ENCODE results near the gene ZNF609.
"Not testable (repeated sequence)": the region's sequence is repeated elsewhere in the genome, so short reads cannot be mapped to it uniquely, and the experiment has no call there.

The ZNF609 gene

DNA sequence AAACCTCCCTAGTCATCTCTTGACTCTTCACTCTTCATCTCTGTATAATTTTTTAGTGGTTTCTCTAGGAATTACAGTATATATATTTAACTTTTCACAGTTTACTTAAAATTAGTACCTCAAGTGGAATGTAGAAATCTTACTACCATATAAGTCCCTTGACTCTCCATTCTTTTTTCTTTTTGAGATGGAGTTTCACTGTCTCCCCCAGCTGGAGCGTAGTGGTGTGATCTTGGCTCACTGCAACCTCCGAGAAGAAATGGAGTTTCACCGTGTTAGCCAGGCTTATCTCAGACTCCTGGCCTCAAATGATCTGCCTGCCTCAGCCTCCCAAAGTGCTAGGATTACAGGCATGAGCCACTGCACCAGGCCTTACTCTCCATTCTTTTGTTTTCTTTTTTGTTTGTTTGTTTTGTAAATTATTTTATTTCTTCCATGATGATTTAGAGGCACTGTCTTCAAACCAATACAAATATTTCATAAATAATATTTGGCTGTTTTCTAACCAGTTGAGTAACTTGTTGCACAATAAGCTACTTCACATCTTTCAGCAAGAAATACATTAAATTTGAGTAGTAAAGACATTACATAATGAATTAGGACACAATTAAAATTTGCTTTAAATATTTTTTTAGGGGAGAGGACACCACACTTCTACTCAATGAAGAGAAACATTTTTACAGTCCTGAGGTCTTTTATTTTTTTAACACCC is 170.2 kb downstream of the ZNF609 start:
- DNase-seq, result no peak

DNA sequence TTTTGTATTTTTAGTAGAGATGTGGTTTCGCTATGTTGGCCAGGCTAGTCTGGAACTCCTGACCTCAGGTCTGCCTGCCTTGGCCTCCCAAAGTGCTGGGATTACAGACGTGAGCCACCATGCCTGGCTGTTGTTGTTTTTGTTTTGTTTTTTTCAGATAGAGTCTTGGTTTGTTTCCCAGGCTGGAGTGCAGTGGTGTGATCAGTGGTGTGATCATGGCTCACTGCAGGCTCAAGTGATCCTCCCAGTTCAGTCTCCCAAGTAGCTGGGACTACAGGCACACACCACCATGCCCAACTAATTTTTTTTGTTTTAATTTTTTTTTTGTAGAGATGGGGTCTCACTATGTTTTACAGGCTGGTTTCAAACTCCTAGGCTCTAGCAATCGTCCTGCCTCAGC is 172.3 kb downstream of the ZNF609 start:
- not testable (repeated sequence) for DNase-seq

DNA sequence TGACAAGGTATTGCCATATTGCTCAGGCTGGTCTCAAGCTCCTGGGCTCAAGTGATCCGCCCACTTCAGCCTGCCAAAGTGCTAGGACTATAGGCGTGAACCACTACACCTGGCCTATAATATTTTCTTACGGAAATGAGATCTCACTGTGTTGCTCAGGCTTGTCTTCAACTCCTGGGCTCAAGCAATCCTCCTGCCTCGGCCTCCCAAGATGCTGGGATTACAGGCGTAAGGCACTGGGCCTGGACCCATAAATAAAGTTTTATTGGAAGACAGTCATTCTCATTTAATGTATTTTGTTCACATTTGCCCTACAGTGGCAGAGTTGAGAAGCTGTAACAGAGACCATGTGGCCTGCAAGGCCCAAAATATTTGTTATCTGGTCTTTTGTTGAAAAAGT is 173.0 kb downstream of the ZNF609 start:
- no peak for DNase-seq

DNA sequence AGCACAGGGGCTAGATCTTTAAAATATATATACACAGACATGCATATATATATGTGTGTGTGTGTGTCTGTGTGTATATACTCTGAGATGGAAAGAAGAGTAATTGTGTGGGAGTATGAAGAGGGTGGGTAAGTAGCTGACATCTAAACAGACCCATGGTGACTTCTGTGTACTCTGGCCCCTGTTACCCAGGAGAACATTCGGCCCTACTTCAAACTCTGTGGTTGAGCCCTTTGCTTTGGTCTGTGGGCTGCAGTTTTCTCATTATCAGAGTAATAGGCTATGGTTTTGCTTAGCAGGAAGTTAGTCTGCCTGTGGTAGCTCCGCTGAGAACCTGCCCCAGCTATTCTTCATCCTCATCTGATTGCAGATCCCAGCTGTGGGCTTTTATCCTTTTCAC is 173.6 kb downstream of the ZNF609 start:
- no peak for DNase-seq

DNA sequence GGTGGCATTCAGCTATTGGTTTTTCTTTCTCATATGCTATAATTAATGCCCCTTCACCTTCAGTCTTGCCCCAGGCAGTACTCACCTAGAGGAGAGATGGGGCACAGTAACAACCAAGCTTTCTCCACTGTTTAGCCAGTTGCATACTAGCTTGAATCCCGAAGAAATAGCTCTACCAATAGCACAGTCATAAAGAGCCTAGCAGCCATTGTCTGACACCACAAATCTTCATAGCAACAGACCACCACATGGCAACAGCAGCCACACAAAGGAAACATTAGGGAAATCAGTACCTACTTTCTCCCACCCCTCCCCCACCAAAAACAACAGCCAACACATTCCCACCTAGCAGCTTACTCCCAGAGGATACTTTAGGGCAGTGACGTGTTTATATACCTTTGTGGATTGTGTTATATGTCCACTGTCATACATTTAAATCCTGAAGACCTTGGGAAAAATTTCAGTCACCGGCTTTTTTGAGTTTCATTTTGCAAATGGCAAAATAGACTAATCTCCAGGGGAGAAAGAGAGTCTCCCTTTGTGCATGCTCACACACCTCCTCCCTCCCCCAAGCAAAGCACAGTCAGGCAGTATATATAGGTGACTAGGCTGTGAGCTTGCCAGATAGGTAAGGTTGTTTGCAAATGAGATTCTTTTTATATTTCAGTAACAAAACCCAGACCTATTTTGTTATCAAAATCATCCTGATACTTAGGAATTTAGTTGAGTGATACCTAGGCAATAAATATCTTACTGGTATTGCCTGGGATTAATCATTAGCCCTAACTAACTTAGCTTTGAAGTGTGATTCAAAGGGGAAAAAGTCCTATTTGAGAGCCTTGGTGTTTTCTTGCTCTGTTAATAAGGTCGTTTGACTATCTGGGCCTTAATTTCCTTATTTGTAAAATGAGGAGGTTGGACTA is 174.5 kb downstream of the ZNF609 start:
- DNase-seq, result peak; percentile 87

DNA sequence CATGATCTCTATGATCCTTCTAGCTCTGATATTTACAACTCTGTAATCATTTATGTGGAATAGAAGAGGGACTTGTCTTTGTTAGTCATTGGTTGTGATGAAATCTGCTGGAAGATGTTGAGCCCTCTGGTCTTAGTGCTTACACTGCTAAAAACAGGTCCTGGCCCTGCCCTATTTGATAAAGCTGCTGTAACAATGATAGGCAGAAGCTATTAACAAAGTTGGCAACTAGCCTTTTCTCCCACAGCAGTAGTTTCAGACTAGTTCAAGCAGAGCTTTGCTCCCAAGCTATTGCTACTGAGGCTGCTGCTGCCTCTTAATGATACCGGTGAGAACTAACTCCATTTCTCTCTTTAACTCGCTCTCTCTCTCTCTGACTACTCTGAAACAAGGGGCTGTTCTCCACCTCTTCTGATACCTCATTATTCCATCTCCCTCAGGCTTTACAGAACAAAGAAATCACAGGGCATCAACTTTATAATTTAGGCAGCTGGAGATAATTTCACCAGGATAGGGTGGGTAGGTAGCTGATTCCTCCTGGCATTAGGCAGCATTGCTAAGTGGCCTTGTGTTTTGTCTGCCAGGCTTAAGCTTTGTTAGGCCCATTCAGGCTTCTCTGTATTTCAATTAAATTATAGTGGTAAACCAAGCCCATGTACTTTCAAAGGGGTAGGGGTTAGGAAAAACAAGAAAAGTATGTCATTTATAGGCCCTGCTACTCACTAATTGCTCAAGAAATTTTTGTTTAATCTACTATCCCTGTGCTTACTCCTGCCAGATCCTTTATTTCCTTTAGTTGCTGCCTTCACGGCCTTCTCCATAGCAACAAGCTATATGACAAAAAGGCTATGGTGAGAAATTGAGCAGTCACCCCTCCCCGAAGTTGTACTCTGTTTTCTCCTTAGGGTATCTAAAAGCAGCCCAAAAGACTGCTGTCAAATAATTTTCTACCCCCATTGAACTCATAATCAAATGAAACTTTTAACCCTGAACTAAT is 175.4 kb downstream of the ZNF609 start:
- peak; percentile 99 for DNase-seq

DNA sequence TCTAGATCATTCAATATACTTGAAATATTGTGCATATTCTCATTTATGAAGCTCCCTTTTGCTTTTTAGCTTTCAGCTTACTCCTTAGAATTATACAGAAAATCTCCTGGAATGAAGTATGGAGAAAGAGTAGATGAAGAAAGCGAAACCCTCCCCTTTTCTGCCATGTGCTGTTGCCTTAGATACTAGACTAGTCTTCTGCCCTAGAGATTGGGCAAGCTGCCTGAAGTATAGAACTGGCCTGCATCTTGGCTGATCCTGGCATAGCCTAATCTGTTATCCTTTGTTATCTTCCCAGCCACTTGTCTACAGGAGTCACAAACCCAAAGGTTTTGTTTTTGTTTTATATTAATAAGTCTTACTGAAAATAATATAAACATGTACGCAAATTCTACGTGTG is 176.2 kb downstream of the ZNF609 start:
- peak; percentile 44 for DNase-seq

DNA sequence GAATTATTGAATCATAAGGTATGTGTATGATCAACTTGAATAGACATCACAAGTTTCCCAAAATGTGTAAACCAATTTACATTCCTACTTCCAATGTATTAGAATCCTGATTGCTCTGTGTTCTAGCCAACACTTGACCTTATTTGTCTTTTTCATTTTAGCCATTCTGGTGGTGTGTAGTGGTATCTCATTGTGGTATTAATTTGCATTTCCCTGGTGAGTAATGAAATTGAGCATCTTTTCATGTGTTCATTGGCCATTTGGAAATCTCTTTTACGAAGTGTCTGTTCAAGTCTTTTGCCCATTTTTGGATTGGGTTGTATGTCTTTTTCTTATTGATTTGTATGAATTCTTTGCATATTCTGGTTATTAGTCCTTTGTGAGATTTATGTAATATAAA is 177.0 kb downstream of the ZNF609 start:
- no peak for DNase-seq

DNA sequence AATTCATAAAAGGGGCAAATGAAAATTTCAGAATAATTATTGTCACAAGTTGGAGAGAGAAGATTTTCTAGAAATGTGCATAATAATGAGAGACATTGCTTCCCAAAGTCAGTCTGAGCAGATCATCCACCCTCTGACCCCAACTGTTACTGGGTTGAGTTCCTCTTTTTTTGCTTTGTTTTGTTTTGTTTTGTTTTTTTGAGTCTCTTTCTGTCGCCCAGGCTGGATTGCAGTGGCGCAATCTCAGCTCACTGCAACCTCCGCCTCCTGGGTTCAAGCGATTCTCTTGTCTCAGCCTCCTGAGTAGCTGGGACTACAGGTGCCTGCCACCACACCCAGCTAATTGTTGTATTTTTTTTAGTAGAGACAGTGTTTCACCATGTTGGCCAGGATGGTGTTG is 179.4 kb downstream of the ZNF609 start:
- not testable (repeated sequence) for DNase-seq

DNA sequence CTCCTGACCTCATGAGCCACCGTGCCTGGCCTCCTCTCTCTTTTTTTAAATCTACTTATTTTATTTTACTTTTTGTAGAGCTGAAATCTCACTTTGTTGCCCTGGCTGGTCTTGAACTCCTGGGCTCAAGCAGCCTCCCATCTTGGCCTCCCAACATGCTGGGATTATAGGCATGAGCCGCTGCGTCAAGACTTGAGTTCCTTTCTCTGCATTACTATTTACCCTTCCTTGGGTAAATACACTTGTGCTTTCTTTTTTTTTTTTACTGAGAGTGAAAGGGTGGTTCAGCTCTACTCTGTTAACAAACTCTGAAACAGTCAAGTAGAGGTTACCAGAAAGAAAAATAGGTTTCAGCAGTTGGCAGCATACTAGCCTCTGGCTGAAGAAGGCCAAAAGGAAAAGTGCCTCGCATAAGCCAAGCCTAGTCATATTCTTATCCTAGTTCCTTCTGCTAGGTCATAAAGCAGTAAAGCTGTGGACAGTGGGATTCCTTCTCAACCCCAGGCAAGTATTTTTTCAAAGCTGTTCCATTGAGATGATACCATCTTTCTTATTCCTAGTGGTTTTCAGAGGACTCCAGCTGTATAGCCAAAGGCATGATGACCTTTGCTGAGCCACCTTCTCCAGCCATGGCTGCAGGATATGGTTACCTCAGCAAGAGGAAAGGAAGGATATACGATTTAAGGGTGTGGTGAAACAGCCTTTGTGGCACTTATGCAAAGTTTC is 179.9 kb downstream of the ZNF609 start:
- DNase-seq, result no peak

DNA sequence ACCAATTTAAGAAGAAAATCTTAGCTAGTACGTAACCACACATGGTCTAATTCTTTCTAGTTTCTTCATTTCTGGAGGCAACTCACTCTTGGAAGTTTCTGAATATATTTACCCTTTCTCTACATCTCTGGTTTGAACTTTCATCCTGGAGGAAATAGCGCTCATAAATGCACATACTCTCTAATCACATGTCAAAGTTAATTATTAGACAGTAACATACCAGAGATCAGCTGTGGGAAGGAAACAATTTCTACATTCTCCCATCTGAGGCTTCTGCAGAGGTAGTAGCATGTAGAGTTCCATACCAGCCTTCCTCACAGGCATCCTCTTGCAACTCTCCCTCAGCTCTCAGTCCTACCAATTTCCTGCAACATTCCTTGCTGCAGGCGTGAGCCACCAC is 182.5 kb downstream of the ZNF609 start:
- no peak for DNase-seq

DNA sequence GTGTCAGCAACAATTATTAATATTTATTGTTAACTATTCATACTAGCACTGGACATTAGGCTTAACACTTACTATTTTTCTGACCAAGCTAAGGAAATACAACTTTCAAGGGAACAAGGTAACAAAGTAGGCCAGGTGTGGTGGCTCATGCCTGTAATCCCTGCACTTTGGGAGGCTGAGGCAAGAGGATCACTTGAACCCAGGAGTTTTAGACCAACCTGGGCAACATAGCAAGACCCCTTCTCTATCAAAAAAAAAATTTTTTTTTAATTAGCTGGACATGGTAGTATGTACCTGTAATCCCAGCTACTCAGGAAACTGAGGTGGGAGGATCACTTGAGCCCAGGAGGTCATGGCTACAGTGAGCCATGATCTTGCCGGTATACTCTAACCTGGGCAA is 183.3 kb downstream of the ZNF609 start:
- DNase-seq, result no peak

DNA sequence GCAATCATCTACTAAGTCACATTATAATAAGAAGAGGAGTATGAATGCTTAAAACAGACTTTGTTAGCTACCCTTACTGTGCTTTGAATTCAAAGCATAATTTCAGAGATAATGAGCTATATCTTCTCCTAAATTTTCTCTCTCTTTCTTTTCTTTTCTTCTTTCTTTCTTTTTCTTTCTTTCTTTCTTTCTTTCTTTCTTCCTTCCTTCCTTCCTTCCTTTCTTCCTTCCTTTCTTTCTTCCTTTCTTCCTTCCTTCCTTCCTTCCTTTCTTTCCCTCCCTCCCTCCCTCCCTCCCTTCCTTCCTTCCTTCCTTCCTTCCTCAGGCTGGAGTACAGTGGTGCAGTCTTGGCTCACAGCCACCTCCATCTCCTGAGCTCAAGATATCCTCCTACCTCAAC is 184.4 kb downstream of the ZNF609 start:
- not testable (repeated sequence) for DNase-seq

DNA sequence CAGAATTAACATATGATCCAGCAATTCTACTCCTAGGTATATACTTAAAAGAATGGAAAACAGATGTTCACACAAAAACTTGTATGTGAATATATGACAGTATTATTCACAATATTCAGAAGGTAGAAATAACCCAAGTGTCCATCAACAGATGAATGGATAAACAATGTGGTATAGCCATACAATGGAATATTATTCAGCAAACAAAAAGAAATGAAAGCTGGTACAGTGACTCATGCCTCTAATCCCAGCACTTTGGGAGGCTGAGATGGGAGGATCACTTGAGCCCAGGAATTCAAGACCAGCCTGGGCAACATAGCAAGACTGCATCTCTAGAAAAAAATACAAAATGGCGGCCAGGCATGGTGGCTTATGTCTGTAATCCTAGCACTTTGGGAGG is 185.6 kb downstream of the ZNF609 start:
- DNase-seq, result no peak

DNA sequence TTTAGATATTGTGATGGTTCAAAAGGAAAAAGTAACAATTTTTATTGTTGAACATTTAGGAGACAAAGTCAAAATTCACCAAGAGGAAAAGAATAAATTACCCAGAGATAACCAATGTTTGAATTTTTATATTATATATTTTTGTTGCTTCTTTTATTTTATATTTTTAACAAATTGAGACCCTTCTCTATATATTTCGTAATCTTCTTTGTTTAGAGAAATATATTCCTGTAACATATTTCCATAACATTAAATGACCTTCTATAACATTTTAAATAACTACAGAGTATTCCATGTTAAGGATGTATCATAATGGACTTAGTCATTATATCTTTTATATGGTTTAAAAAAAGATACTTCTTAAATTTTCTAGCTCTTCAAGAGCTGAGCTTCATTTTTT is 187.0 kb downstream of the ZNF609 start:
- no peak for DNase-seq

DNA sequence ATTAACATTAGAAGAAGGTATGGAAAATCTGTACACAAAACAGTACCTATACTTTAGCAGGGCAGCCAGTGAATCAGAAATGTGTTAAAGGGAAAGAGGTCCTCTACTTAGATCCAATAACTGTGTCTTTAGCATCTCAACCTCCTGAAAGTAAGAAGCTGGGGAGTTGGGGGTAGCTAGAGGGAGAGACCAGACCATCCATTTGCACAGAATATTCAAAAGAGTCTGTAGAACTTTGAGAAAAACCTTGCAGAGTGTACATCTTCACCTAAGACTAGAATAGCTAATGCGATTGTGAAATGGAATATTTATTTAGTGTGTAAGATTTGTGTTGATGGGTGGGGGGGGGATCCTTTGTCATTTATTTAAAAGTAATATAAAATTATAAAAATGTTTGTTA is 190.2 kb downstream of the ZNF609 start:
- DNase-seq, result no peak

DNA sequence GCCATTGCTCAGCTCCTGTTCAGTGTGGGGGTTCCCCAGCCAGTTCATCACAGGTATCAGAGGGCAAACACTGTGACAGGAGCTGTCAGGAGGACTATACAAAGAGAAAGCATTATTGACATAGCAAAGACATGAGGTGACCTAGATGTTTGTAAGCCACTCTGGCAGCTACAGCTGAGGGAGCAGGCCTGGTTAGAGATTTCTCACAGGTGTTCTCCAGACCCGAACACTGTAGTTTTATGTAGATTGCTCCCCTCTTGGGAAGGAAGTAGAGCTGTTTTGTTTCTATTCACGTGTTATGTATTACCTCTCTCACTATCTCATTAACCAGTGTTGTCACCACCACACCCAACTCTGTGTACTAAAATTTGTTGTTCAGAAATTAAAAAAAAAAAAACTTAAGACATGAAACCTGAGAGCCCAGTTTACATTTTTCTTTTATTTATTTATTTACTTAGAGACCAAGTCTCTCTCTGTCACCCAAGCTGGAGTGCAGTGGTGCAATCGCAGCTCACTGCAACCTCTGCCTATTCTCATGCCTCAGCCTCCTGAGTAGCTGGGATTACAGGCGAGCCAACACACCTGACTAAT is 191.3 kb downstream of the ZNF609 start:
- no peak for DNase-seq

DNA sequence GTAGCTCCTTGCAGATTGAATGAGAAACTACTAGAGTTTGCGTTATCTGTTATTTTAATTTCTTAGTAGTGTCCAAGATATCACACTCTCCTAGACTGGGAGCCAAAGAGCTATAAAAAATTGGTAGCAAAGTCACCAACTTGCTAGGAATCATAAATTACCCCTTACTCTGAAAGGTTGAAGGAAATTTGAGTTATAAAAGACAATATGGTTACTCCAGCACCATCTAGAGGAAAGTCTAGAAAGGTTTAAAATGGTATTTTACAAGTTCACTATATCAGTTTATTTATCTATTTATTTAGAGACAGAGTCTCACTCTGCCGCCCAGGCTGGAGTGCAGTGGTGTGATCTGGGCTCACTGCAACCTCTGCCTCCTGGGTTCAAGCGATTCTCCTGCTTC is 193.4 kb downstream of the ZNF609 start:
- DNase-seq, result peak; percentile 45

DNA sequence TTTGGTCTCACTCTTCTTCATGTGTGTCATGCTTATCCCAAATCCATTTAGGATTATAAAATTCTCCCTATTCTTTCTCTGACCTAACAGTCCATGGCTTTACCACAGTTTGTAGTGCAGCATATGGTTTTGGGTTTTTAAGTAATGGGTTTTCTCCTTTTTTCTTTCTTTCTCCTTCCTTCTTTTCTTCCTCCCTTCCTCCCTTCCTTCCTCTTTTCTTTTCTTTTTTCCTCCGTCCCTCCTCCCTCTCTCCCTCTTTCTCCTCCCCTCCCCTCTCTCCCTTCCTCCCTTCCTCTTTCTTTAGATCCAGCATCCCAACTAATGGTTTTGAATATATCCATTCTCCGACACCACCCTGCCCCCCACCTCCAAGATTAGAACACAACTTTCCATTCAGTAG is 196.1 kb downstream of the ZNF609 start:
- DNase-seq, result no peak

DNA sequence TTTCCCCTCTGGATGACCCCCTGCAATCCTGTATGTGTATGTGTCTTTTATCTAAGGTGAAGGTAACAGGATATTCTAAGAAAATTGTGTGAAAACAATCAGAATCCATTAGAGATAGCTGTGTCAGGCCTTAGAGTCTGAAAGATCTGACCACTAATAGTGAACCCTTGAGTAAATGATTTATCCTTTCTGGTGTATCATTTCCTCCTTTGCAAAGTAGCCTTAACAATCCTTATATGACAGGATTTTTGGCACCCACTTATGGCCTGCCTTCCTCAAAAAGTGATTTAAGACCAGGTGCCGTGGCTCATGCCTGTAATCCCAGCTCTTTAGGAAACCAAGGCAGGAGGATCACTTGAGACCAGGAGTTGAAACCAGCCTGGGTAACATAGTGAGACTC is 204.8 kb downstream of the ZNF609 start:
- no peak for DNase-seq

DNA sequence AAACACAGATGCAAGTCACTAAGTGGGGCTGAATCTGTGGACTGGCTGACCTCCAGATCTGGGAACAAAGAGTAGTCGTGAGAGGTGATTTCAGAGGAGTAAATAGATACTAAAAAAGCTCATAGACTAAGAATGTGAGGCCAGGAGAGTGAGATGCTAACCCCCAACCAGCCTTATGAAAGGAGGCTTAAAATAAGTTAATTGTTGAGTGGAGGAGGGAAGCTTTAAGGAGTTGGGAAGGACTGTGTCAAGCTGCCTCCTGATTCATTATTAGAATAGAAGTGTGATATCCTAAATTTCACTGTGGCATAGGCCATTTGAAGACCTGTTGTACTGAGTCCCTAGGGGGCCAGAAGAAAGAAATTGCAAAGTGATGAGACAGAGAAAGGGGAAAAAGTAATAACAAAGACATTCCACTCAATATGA is 207.4 kb downstream of the ZNF609 start:
- no peak for DNase-seq

DNA sequence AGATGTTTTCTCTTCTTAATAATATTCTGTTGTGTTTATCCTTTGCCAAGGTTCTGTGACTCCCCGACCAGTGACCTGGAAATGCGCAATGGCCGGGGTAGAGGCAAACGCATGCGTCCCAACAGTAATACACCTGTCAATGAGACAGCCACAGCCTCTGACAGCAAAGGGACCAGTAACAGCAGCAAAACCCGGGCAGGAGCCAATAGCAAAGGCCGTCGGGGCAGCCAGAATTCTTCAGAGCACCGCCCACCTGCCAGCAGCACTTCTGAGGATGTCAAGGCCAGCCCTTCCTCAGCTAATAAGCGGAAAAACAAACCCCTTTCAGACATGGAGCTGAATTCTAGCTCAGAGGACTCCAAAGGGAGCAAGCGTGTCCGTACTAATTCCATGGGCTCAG is 213.5 kb downstream of the ZNF609 start:
- no peak for DNase-seq
